Measurements from ENCODE around the gene DLST. TPM values are rescaled to one million over a fixed set of nuclear protein-coding genes. Genes with fewer than 3 reads are reported as not detected.
"Not testable (repeated sequence)": the region's sequence is repeated elsewhere in the genome, so short reads cannot be mapped to it uniquely, and the experiment has no call there.

DLST gene
- total and polyA plus RNA-seq, 9 donors = 41.0 to 100 (median 68.6) TPM

GRCh38 chr14:74924061-74924460, 42.3 kb downstream of the DLST start:
- intact Hi-C loops (cut with DNase I) = no loop called here
- Histone ChIP-seq H3K4me1 (ENCODE audit: insufficient read depth) (no peaks in the 10 kb centered on the region), H3K4me3 (no peak overlapping the region), H3K27me3 (no peaks in the 10 kb centered on the region), H3K9me3 (no peaks in the 10 kb centered on the region), H3K27ac (no peak overlapping the region), H3K36me3 (no peaks in the 10 kb centered on the region)
- 79 to 83% (median 81%) methylated on average over 11 of the region's 11 CpGs for WGBS, 3 donors
- no peak for DNase-seq
- TF ChIP-seq CTCF (IDR thresholded peaks at IDR 0.05) (no peak), POLR2A (IDR thresholded peaks at IDR 0.05) (no peak), EP300 (IDR thresholded peaks at IDR 0.05) (no peak)

- WGBS, 3 donors = 66 to 77% (median 69%) methylated on average over 6 of the region's 6 CpGs
- H3K27ac ChIP-seq = no peak overlapping the region
- TF ChIP-seq EP300 (IDR thresholded peaks at IDR 0.05) (no peak), POLR2A (IDR thresholded peaks at IDR 0.05) (no peak)
- intact Hi-C loops (cut with DNase I) = no loop called here
- H3K27me3 ChIP-seq = no peaks in the 10 kb centered on the region
- H3K4me3 ChIP-seq = no peak overlapping the region
- DNase-seq = no peak
- H3K9me3 ChIP-seq = no peaks in the 10 kb centered on the region
- H3K36me3 ChIP-seq = no peaks in the 10 kb centered on the region
- no peaks in the 10 kb centered on the region for H3K4me1 ChIP-seq (ENCODE audit: insufficient read depth)
Observed at GRCh38 chr14:74927225-74927624, 45.5 kb downstream of the DLST start.

- DNase-seq = peak in 1 of 5 donors; percentile 13
- Histone ChIP-seq H3K36me3 (no peaks in the 10 kb centered on the region), H3K4me3 (no peak overlapping the region), H3K4me1 (ENCODE audit: insufficient read depth) (peaks cover 1% of the 10 kb centered on the region), H3K27ac (no peak overlapping the region), H3K27me3 (no peaks in the 10 kb centered on the region), H3K9me3 (no peaks in the 10 kb centered on the region)
- intact Hi-C loops (cut with DNase I) = no loop called here
- no peak for TF ChIP-seq CTCF (IDR thresholded peaks at IDR 0.05)
- TF ChIP-seq EP300 (IDR thresholded peaks at IDR 0.05) = no peak
- no peak for TF ChIP-seq POLR2A (IDR thresholded peaks at IDR 0.05)
- 60 to 66% (median 62%) methylated on average over 6 of the region's 6 CpGs for WGBS, 3 donors
Observed at GRCh38 chr14:74929242-74929641, 47.5 kb downstream of the DLST start.

- H3K9me3 ChIP-seq; H3K4me1 ChIP-seq (ENCODE audit: insufficient read depth); H3K27me3 ChIP-seq; H3K4me3 ChIP-seq; H3K27ac ChIP-seq; intact Hi-C loops (cut with DNase I); H3K36me3 ChIP-seq: not testable (repeated sequence)
- peak in 1 of 5 donors; percentile 6 for DNase-seq
- 80 to 88% (median 87%) methylated on average over 9 of the region's 9 CpGs for WGBS, 3 donors
Observed at GRCh38 chr14:74931744-74932143, 50.0 kb downstream of the DLST start.

- 24 to 27% (median 25%) methylated on average over 6 of the region's 6 CpGs for WGBS, 3 donors
- H3K4me1 ChIP-seq (ENCODE audit: insufficient read depth) = peaks cover 4% of the 10 kb centered on the region
- H3K36me3 ChIP-seq = no peaks in the 10 kb centered on the region
- TF ChIP-seq CTCF (IDR thresholded peaks at IDR 0.05) = no peak
- TF ChIP-seq POLR2A (IDR thresholded peaks at IDR 0.05) = no peak
- no peak for TF ChIP-seq EP300 (IDR thresholded peaks at IDR 0.05)
- DNase-seq = peak in 1 of 5 donors; percentile 18
- H3K27ac ChIP-seq = no peak overlapping the region
- no peaks in the 10 kb centered on the region for H3K9me3 ChIP-seq
- H3K27me3 ChIP-seq = no peaks in the 10 kb centered on the region
- no peak overlapping the region for H3K4me3 ChIP-seq
- intact Hi-C loops (cut with DNase I) = no loop called here
Observed at GRCh38 chr14:74932401-74932901, 50.7 kb downstream of the DLST start.

- DNase-seq; H3K9me3 ChIP-seq; H3K36me3 ChIP-seq; H3K27ac ChIP-seq; intact Hi-C loops (cut with DNase I); H3K4me1 ChIP-seq (ENCODE audit: insufficient read depth); H3K27me3 ChIP-seq; H3K4me3 ChIP-seq: not testable (repeated sequence)
- 81 to 89% (median 82%) methylated on average over 4 of the region's 4 CpGs for WGBS, 3 donors
Observed at GRCh38 chr14:74932936-74933335, 51.2 kb downstream of the DLST start.
